Karpas-422 (cell line): Measurements from ENCODE around the gene FN1. TPM values are rescaled to one million over a fixed set of nuclear protein-coding genes. Genes with fewer than 3 reads are reported as not detected.
A peak's percentile ranks its signal among the peaks of the same experiment; 100 is the strongest.

Source experiments
- DNase-seq: peaks from one replicate; pipeline ENCODE4 v3.0.0-alpha.2; 2015
- H2AFZ ChIP-seq: fragments of 200-600 bp; sonication (generic); 2 replicates; pipeline ENCODE4 v1.6.1; 2014; ENCODE audit warnings: antibody characterized with exemption, low read length, mixed read lengths
- H3K27ac ChIP-seq: fragments of 200-600 bp; sonication (generic); 2 replicates; pipeline ENCODE4 v1.5.1; 2014; ENCODE audit warnings: mild to moderate bottlenecking, low read length, moderate library complexity
- H3K27me3 ChIP-seq: fragments of 200-600 bp; sonication (generic); 2 replicates; pipeline ENCODE4 v1.6.1; 2014; ENCODE audit warnings: low read length, mixed read lengths
- H3K36me3 ChIP-seq: fragments of 200-600 bp; sonication (generic); 2 replicates; pipeline ENCODE4 v1.6.1; 2014; ENCODE audit warnings: low read length, mixed read lengths; ENCODE audit not compliant: insufficient read depth
- H3K4me1 ChIP-seq: fragments of 200-600 bp; sonication (generic); 2 replicates; pipeline ENCODE4 v1.6.1; 2014; ENCODE audit warnings: mild to moderate bottlenecking, low read length, mixed read lengths
- H3K4me2 ChIP-seq: fragments of 200-600 bp; sonication (generic); 2 replicates; pipeline ENCODE4 v1.6.1; 2014; ENCODE audit warnings: low read length, low read depth, mild to moderate bottlenecking; ENCODE audit not compliant: poor library complexity, severe bottlenecking
- H3K4me3 ChIP-seq: fragments of 200-600 bp; sonication (generic); 2 replicates; pipeline ENCODE4 v1.5.1; 2014; ENCODE audit warnings: mild to moderate bottlenecking, antibody characterized with exemption, low read length, mixed read lengths
- H3K79me2 ChIP-seq: fragments of 200-600 bp; sonication (generic); 2 replicates; pipeline ENCODE4 v1.6.1; 2014; ENCODE audit warnings: mild to moderate bottlenecking, low read length, mixed read lengths
- H3K9ac ChIP-seq: fragments of 200-600 bp; sonication (generic); 2 replicates; pipeline ENCODE4 v1.6.0; 2014; ENCODE audit warnings: low read length
- H3K9me2 ChIP-seq: fragments of 200-600 bp; sonication (generic), shearing (Covaris generic); replicated peaks from 2 replicates; pipeline ENCODE4 v1.6.0; 2014; ENCODE audit warnings: mild to moderate bottlenecking, low read length, moderate library complexity; ENCODE audit not compliant: insufficient read depth
- H3K9me3 ChIP-seq: fragments of 300-700, 200-600 bp; sonication (generic); 2 replicates; pipeline ENCODE4 v1.6.1; 2014; ENCODE audit warnings: low read length, mixed read lengths
- H4K20me1 ChIP-seq: fragments of 200-600 bp; sonication (generic); 2 replicates; pipeline ENCODE4 v1.6.1; 2014; ENCODE audit warnings: mild to moderate bottlenecking, antibody characterized with exemption, low read length, low read depth; ENCODE audit not compliant: insufficient read depth
- total RNA-seq: library from RNA; depleted of rRNA; stranded (reverse); fragments of >200 nt; shearing (Covaris generic); gene quantifications from 2 replicates; pipeline ENCODE4 v1.2.3, GENCODE V29; 2014; ENCODE audit warnings: low replicate concordance; rRNA removed

The FN1 gene
- total RNA-seq = 0.32 and 0.67 TPM in 2 replicates

GRCh38 chr2:215435870-215436704, at the start of gene FN1:
FN1 (minus strand) TSS chr2:215436068; CDS start chr2:215435802, 266 bp downstream.
- Histone ChIP-seq H3K4me2 (peak within 1 kb of the TSS; percentile 91), H3K27me3 (no peaks in the 10 kb centered on the region), H2AFZ (peak within 1 kb of the TSS; percentile 85; the same call in 1 of the 2 replicates), H3K9me3 (no peaks in the 10 kb centered on the region), H3K9ac (peak within 1 kb of the TSS; percentile 53), H4K20me1 (no peaks in the 10 kb centered on the region), H3K4me3 (peak within 1 kb of the TSS; percentile 67), H3K9me2 (no peaks in the 10 kb centered on the region), H3K27ac (no peak within 1 kb of the TSS), H3K79me2 (no peaks in the 10 kb centered on the region), H3K4me1 (peaks cover 18% of the 10 kb centered on the region), H3K36me3 (no peaks in the 10 kb centered on the region)
- DNase-seq = peak; percentile 77

GRCh38 chr2:215485032-215485431, 49.2 kb upstream of the FN1 start:
- H3K27ac ChIP-seq = no peak overlapping the region
- H3K4me3 ChIP-seq = no peak overlapping the region
- H3K79me2 ChIP-seq = no peaks in the 10 kb centered on the region
- no peak overlapping the region for H3K9ac ChIP-seq
- no peak for DNase-seq
- H4K20me1 ChIP-seq = no peaks in the 10 kb centered on the region
- H3K27me3 ChIP-seq = no peaks in the 10 kb centered on the region
- no peaks in the 10 kb centered on the region for H3K9me2 ChIP-seq
- no peak overlapping the region for H2AFZ ChIP-seq
- H3K36me3 ChIP-seq = no peaks in the 10 kb centered on the region
- no peaks in the 10 kb centered on the region for H3K4me1 ChIP-seq
- H3K4me2 ChIP-seq = no peak overlapping the region
- no peaks in the 10 kb centered on the region for H3K9me3 ChIP-seq

- Histone ChIP-seq H3K9me3 (no peaks in the 10 kb centered on the region), H2AFZ (no peak overlapping the region), H3K4me2 (no peak overlapping the region), H3K9me2 (no peaks in the 10 kb centered on the region), H3K27me3 (no peaks in the 10 kb centered on the region), H3K36me3 (no peaks in the 10 kb centered on the region), H3K4me3 (no peak overlapping the region), H3K27ac (no peak overlapping the region), H3K79me2 (no peaks in the 10 kb centered on the region), H3K9ac (no peak overlapping the region), H4K20me1 (no peaks in the 10 kb centered on the region), H3K4me1 (no peaks in the 10 kb centered on the region)
- no peak for DNase-seq
Observed at GRCh38 chr2:215484570-215484969, 48.7 kb upstream of the FN1 start.

- DNase-seq = no peak
- no peak overlapping the region for H3K4me2 ChIP-seq
- no peaks in the 10 kb centered on the region for H3K4me1 ChIP-seq
- H3K9ac ChIP-seq = no peak overlapping the region
- H3K27me3 ChIP-seq = no peaks in the 10 kb centered on the region
- H3K9me2 ChIP-seq = no peaks in the 10 kb centered on the region
- no peaks in the 10 kb centered on the region for H3K79me2 ChIP-seq
- no peaks in the 10 kb centered on the region for H4K20me1 ChIP-seq
- H3K9me3 ChIP-seq = no peaks in the 10 kb centered on the region
- no peaks in the 10 kb centered on the region for H3K36me3 ChIP-seq
- no peak overlapping the region for H3K27ac ChIP-seq
- no peak overlapping the region for H2AFZ ChIP-seq
- no peak overlapping the region for H3K4me3 ChIP-seq
Observed at GRCh38 chr2:215483431-215483830, 47.6 kb upstream of the FN1 start.

- no peak overlapping the region for H3K4me3 ChIP-seq
- H3K4me1 ChIP-seq = no peaks in the 10 kb centered on the region
- no peak overlapping the region for H3K9ac ChIP-seq
- no peaks in the 10 kb centered on the region for H4K20me1 ChIP-seq
- H3K36me3 ChIP-seq = no peaks in the 10 kb centered on the region
- H2AFZ ChIP-seq = no peak overlapping the region
- no peak overlapping the region for H3K4me2 ChIP-seq
- no peaks in the 10 kb centered on the region for H3K9me2 ChIP-seq
- H3K27ac ChIP-seq = no peak overlapping the region
- no peaks in the 10 kb centered on the region for H3K27me3 ChIP-seq
- no peaks in the 10 kb centered on the region for H3K9me3 ChIP-seq
- DNase-seq = no peak
- H3K79me2 ChIP-seq = no peaks in the 10 kb centered on the region
Observed at GRCh38 chr2:215479536-215480240, 43.8 kb upstream of the FN1 start.

GRCh38 chr2:215479121-215479520, 43.3 kb upstream of the FN1 start:
- no peaks in the 10 kb centered on the region for H3K27me3 ChIP-seq
- H3K9me2 ChIP-seq = no peaks in the 10 kb centered on the region
- DNase-seq = no peak
- H2AFZ ChIP-seq = no peak overlapping the region
- H3K79me2 ChIP-seq = no peaks in the 10 kb centered on the region
- H3K36me3 ChIP-seq = no peaks in the 10 kb centered on the region
- H3K4me3 ChIP-seq = no peak overlapping the region
- H3K9ac ChIP-seq = no peak overlapping the region
- no peaks in the 10 kb centered on the region for H4K20me1 ChIP-seq
- no peak overlapping the region for H3K4me2 ChIP-seq
- H3K4me1 ChIP-seq = no peaks in the 10 kb centered on the region
- no peaks in the 10 kb centered on the region for H3K9me3 ChIP-seq
- no peak overlapping the region for H3K27ac ChIP-seq

- Histone ChIP-seq H3K4me3 (no peak overlapping the region), H3K4me1 (no peaks in the 10 kb centered on the region), H2AFZ (no peak overlapping the region), H3K4me2 (no peak overlapping the region), H3K9ac (no peak overlapping the region), H3K36me3 (no peaks in the 10 kb centered on the region), H4K20me1 (no peaks in the 10 kb centered on the region), H3K27ac (no peak overlapping the region), H3K27me3 (no peaks in the 10 kb centered on the region), H3K9me3 (no peaks in the 10 kb centered on the region), H3K9me2 (no peaks in the 10 kb centered on the region), H3K79me2 (no peaks in the 10 kb centered on the region)
- DNase-seq = no peak
Observed at GRCh38 chr2:215476424-215476823, 40.6 kb upstream of the FN1 start.

- Histone ChIP-seq H3K79me2 (no peaks in the 10 kb centered on the region), H3K9me2 (no peaks in the 10 kb centered on the region), H3K9me3 (no peaks in the 10 kb centered on the region), H3K4me1 (no peaks in the 10 kb centered on the region), H3K27ac (no peak overlapping the region), H3K27me3 (no peaks in the 10 kb centered on the region), H2AFZ (no peak overlapping the region), H3K4me2 (no peak overlapping the region), H3K9ac (no peak overlapping the region), H4K20me1 (no peaks in the 10 kb centered on the region), H3K36me3 (no peaks in the 10 kb centered on the region), H3K4me3 (no peak overlapping the region)
- no peak for DNase-seq
Observed at GRCh38 chr2:215466097-215466909, 30.4 kb upstream of the FN1 start.
